Measurements from ENCODE around the gene FGF1.

FGF1 gene

GRCh38 chr5:142590451-142591231 lies 95.2 kb downstream of the FGF1 start:
- Histone ChIP-seq H3K27me3 (ENCODE audit: control insufficient read depth in 5 of 5, insufficient read depth in 4 of 5, low read length in 5 of 5) (no peaks in the 10 kb centered on the region), H3K36me3 (ENCODE audit: control insufficient read depth in 5 of 5, insufficient read depth in 5 of 5, low read length in 5 of 5) (peaks cover 0 to 7% (median 3%) of the 10 kb centered on the region in 5 donors), H3K4me1 (ENCODE audit: control insufficient read depth in 5 of 5, insufficient read depth in 5 of 5, low read length in 5 of 5) (no peaks in the 10 kb centered on the region), H3K9ac (ENCODE audit: low read length in 5 of 5) (no peak overlapping the region), H3K27ac (ENCODE audit: low read depth, low read length) (no peak overlapping the region), H3K4me3 (ENCODE audit: low read depth in 1 of 5, low read length in 5 of 5) (no peak overlapping the region), H3K9me3 (ENCODE audit: control insufficient read depth in 5 of 5, low read length in 5 of 5) (no peaks in the 10 kb centered on the region)

DNA sequence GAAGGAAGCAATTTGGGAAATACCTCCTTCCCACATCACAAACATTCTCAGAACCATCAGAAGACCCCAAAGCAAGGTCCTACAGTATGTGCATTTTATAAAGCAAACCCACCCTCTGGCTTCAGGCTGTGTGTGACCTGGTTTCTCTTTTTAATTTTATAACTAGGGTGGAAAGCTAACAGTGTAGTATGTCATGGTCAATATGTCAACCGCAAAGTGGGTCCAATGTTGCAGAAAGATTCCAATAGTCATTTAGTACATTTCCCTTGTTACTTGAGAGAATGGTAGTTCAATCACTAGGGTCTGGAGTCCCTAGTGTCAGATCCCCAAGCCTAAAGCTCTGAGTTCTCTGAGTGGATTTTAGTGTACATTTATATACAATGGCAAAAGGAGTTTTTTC lies 96.2 kb downstream of the FGF1 start:
- Histone ChIP-seq H3K9ac (ENCODE audit: low read length in 5 of 5) (no peak overlapping the region), H3K27ac (ENCODE audit: low read depth, low read length) (no peak overlapping the region), H3K36me3 (ENCODE audit: control insufficient read depth in 5 of 5, insufficient read depth in 5 of 5, low read length in 5 of 5) (peaks cover 0 to 6% (median 3%) of the 10 kb centered on the region in 5 donors), H3K4me1 (ENCODE audit: control insufficient read depth in 5 of 5, insufficient read depth in 5 of 5, low read length in 5 of 5) (no peaks in the 10 kb centered on the region), H3K27me3 (ENCODE audit: control insufficient read depth in 5 of 5, insufficient read depth in 4 of 5, low read length in 5 of 5) (no peaks in the 10 kb centered on the region), H3K4me3 (ENCODE audit: low read depth in 1 of 5, low read length in 5 of 5) (no peak overlapping the region), H3K9me3 (ENCODE audit: control insufficient read depth in 5 of 5, low read length in 5 of 5) (no peaks in the 10 kb centered on the region)

GRCh38 chr5:142587354-142587965 lies 98.4 kb downstream of the FGF1 start:
- H3K4me1 ChIP-seq (ENCODE audit: control insufficient read depth in 5 of 5, insufficient read depth in 5 of 5, low read length in 5 of 5): no peaks in the 10 kb centered on the region
- no peak overlapping the region for H3K4me3 ChIP-seq (ENCODE audit: low read depth in 1 of 5, low read length in 5 of 5)
- H3K27me3 ChIP-seq (ENCODE audit: control insufficient read depth in 5 of 5, insufficient read depth in 4 of 5, low read length in 5 of 5): no peaks in the 10 kb centered on the region
- peaks cover 0 to 3% (median 3%) of the 10 kb centered on the region in 5 donors for H3K36me3 ChIP-seq (ENCODE audit: control insufficient read depth in 5 of 5, insufficient read depth in 5 of 5, low read length in 5 of 5)
- no peak overlapping the region for H3K9ac ChIP-seq (ENCODE audit: low read length in 5 of 5)
- no peaks in the 10 kb centered on the region for H3K9me3 ChIP-seq (ENCODE audit: control insufficient read depth in 5 of 5, low read length in 5 of 5)
- H3K27ac ChIP-seq (ENCODE audit: low read depth, low read length): no peak overlapping the region

GRCh38 chr5:142586552-142586951 lies 99.3 kb downstream of the FGF1 start:
- no peaks in the 10 kb centered on the region for H3K36me3 ChIP-seq (ENCODE audit: control insufficient read depth in 5 of 5, insufficient read depth in 5 of 5, low read length in 5 of 5)
- H3K27ac ChIP-seq (ENCODE audit: low read depth, low read length): no peak overlapping the region
- H3K4me3 ChIP-seq (ENCODE audit: low read depth in 1 of 5, low read length in 5 of 5): no peak overlapping the region
- H3K9me3 ChIP-seq (ENCODE audit: control insufficient read depth in 5 of 5, low read length in 5 of 5): no peaks in the 10 kb centered on the region
- no peaks in the 10 kb centered on the region for H3K4me1 ChIP-seq (ENCODE audit: control insufficient read depth in 5 of 5, insufficient read depth in 5 of 5, low read length in 5 of 5)
- no peak overlapping the region for H3K9ac ChIP-seq (ENCODE audit: low read length in 5 of 5)
- H3K27me3 ChIP-seq (ENCODE audit: control insufficient read depth in 5 of 5, insufficient read depth in 4 of 5, low read length in 5 of 5): no peaks in the 10 kb centered on the region

DNA sequence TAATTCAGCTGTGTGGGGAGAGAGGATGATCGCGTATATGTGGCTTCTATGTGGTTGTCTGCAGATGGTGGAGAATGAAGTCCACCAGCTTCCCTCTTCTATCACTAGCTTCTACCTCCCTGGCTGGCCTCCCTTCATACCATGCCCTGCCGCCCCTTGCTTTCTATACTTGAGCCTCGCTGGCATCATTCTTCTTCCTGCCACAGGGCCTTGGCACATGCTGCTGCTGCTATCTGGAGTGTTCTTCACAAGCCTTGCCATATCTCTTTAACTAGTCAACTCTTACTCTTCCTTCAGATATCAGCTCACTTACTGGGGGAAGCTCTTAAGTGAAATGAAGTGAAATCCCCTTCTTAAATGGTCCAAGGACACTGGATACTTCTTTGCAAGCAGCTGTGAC lies 100.4 kb downstream of the FGF1 start:
- H3K36me3 ChIP-seq (ENCODE audit: control insufficient read depth in 5 of 5, insufficient read depth in 5 of 5, low read length in 5 of 5): no peaks in the 10 kb centered on the region
- no peak overlapping the region for H3K27ac ChIP-seq (ENCODE audit: low read depth, low read length)
- H3K27me3 ChIP-seq (ENCODE audit: control insufficient read depth in 5 of 5, insufficient read depth in 4 of 5, low read length in 5 of 5): no peaks in the 10 kb centered on the region
- H3K9ac ChIP-seq (ENCODE audit: low read length in 5 of 5): no peak overlapping the region
- H3K4me1 ChIP-seq (ENCODE audit: control insufficient read depth in 5 of 5, insufficient read depth in 5 of 5, low read length in 5 of 5): no peaks in the 10 kb centered on the region
- H3K4me3 ChIP-seq (ENCODE audit: low read depth in 1 of 5, low read length in 5 of 5): no peak overlapping the region
- no peaks in the 10 kb centered on the region for H3K9me3 ChIP-seq (ENCODE audit: control insufficient read depth in 5 of 5, low read length in 5 of 5)

GRCh38 chr5:142584891-142585290 lies 101.0 kb downstream of the FGF1 start:
- Histone ChIP-seq H3K36me3 (ENCODE audit: control insufficient read depth in 5 of 5, insufficient read depth in 5 of 5, low read length in 5 of 5) (no peaks in the 10 kb centered on the region), H3K9ac (ENCODE audit: low read length in 5 of 5) (no peak overlapping the region), H3K27me3 (ENCODE audit: control insufficient read depth in 5 of 5, insufficient read depth in 4 of 5, low read length in 5 of 5) (no peaks in the 10 kb centered on the region), H3K9me3 (ENCODE audit: control insufficient read depth in 5 of 5, low read length in 5 of 5) (no peaks in the 10 kb centered on the region), H3K4me1 (ENCODE audit: control insufficient read depth in 5 of 5, insufficient read depth in 5 of 5, low read length in 5 of 5) (no peaks in the 10 kb centered on the region), H3K4me3 (ENCODE audit: low read depth in 1 of 5, low read length in 5 of 5) (no peak overlapping the region), H3K27ac (ENCODE audit: low read depth, low read length) (no peak overlapping the region)

- H3K27me3 ChIP-seq (ENCODE audit: control insufficient read depth in 5 of 5, insufficient read depth in 4 of 5, low read length in 5 of 5): no peaks in the 10 kb centered on the region
- no peak overlapping the region for H3K9ac ChIP-seq (ENCODE audit: low read length in 5 of 5)
- H3K4me1 ChIP-seq (ENCODE audit: control insufficient read depth in 5 of 5, insufficient read depth in 5 of 5, low read length in 5 of 5): peaks cover 0 to 4% (median 0%) of the 10 kb centered on the region in 5 donors
- no peak overlapping the region for H3K27ac ChIP-seq (ENCODE audit: low read depth, low read length)
- H3K36me3 ChIP-seq (ENCODE audit: control insufficient read depth in 5 of 5, insufficient read depth in 5 of 5, low read length in 5 of 5): no peaks in the 10 kb centered on the region
- no peak overlapping the region for H3K4me3 ChIP-seq (ENCODE audit: low read depth in 1 of 5, low read length in 5 of 5)
- no peaks in the 10 kb centered on the region for H3K9me3 ChIP-seq (ENCODE audit: control insufficient read depth in 5 of 5, low read length in 5 of 5)
Observed at GRCh38 chr5:142578161-142578830, 107.6 kb downstream of the FGF1 start.

- Histone ChIP-seq H3K36me3 (ENCODE audit: control insufficient read depth in 5 of 5, insufficient read depth in 5 of 5, low read length in 5 of 5) (no peaks in the 10 kb centered on the region), H3K4me1 (ENCODE audit: control insufficient read depth in 5 of 5, insufficient read depth in 5 of 5, low read length in 5 of 5) (peaks cover 0 to 4% (median 0%) of the 10 kb centered on the region in 5 donors), H3K4me3 (ENCODE audit: low read depth in 1 of 5, low read length in 5 of 5) (no peak overlapping the region), H3K27ac (ENCODE audit: low read depth, low read length) (no peak overlapping the region), H3K27me3 (ENCODE audit: control insufficient read depth in 5 of 5, insufficient read depth in 4 of 5, low read length in 5 of 5) (no peaks in the 10 kb centered on the region), H3K9me3 (ENCODE audit: control insufficient read depth in 5 of 5, low read length in 5 of 5) (no peaks in the 10 kb centered on the region), H3K9ac (ENCODE audit: low read length in 5 of 5) (no peak overlapping the region)
Observed at GRCh38 chr5:142576804-142577203, 109.1 kb downstream of the FGF1 start.

DNA sequence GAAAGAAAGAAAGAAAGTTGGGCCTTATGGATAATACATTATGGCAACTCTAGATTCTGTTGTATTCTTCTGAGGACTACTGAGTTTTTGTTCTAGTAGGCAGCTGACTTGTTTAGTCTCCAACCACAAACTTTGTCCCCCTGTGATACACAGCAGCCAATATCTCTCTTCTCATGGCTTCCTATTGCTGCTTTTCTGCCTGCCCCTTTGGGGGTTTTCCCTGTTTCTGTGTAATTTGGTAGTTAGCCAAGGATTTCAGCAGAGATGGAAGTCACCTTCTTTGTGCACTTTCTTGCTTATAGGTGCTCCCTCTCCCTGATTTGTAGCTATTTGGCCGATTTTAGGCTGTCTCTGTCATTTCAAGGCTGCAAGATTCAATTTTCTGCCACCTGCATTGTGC lies 109.6 kb downstream of the FGF1 start:
- Histone ChIP-seq H3K9ac (ENCODE audit: low read length in 5 of 5) (no peak overlapping the region), H3K27ac (ENCODE audit: low read depth, low read length) (no peak overlapping the region), H3K4me3 (ENCODE audit: low read depth in 1 of 5, low read length in 5 of 5) (no peak overlapping the region)

GRCh38 chr5:142572006-142572405 lies 113.9 kb downstream of the FGF1 start:
- Histone ChIP-seq H3K27ac (ENCODE audit: low read depth, low read length) (no peak overlapping the region), H3K36me3 (ENCODE audit: control insufficient read depth in 5 of 5, insufficient read depth in 5 of 5, low read length in 5 of 5) (no peaks in the 10 kb centered on the region), H3K9ac (ENCODE audit: low read length in 5 of 5) (no peak overlapping the region), H3K9me3 (ENCODE audit: control insufficient read depth in 5 of 5, low read length in 5 of 5) (no peaks in the 10 kb centered on the region), H3K4me3 (ENCODE audit: low read depth in 1 of 5, low read length in 5 of 5) (no peak overlapping the region), H3K27me3 (ENCODE audit: control insufficient read depth in 5 of 5, insufficient read depth in 4 of 5, low read length in 5 of 5) (no peaks in the 10 kb centered on the region), H3K4me1 (ENCODE audit: control insufficient read depth in 5 of 5, insufficient read depth in 5 of 5, low read length in 5 of 5) (peaks cover 2 to 19% (median 10%) of the 10 kb centered on the region in 5 donors)

More for the DNA sequence above, 109.6 kb downstream of the FGF1 start:
- Histone ChIP-seq H3K27me3 (ENCODE audit: control insufficient read depth in 5 of 5, insufficient read depth in 4 of 5, low read length in 5 of 5) (no peaks in the 10 kb centered on the region), H3K4me1 (ENCODE audit: control insufficient read depth in 5 of 5, insufficient read depth in 5 of 5, low read length in 5 of 5) (peaks cover 0 to 8% (median 0%) of the 10 kb centered on the region in 5 donors), H3K36me3 (ENCODE audit: control insufficient read depth in 5 of 5, insufficient read depth in 5 of 5, low read length in 5 of 5) (no peaks in the 10 kb centered on the region), H3K9me3 (ENCODE audit: control insufficient read depth in 5 of 5, low read length in 5 of 5) (no peaks in the 10 kb centered on the region)
